C4-2B (cell line): ENCODE results near the gene KLC1.

Source experiments
- H3K27ac ChIP-seq: fragments of 450-650 bp; 2 replicates; pipeline ENCODE4 v1.5.1; 2017
- CTCF ChIP-seq: fragments of 450-650 bp; conservative IDR thresholded peaks from 2 replicates; pipeline ENCODE4 v1.5.1; 2017; ENCODE audit warnings: mild to moderate bottlenecking
- ZFX ChIP-seq: fragments of 450-650 bp; IDR thresholded peaks from 2 replicates; pipeline ENCODE4 v1.6.1; 2017

KLC1 gene

GRCh38 chr14:103671911-103672310 is 42.9 kb downstream of the KLC1 start:
- no peak overlapping the region for H3K27ac ChIP-seq
- no peak for TF ChIP-seq CTCF
- TF ChIP-seq ZFX = no peak

GRCh38 chr14:103675957-103676356 is 46.9 kb downstream of the KLC1 start:
- H3K27ac ChIP-seq = no peak overlapping the region
- TF ChIP-seq ZFX (no peak), CTCF (no peak)

GRCh38 chr14:103676881-103677675 is 48.1 kb downstream of the KLC1 start:
- no peak overlapping the region for H3K27ac ChIP-seq
- no peak for TF ChIP-seq ZFX

- TF ChIP-seq ZFX (no peak), CTCF (peak; percentile 53)
- no peak overlapping the region for H3K27ac ChIP-seq
Measured at GRCh38 chr14:103679351-103679750, 50.3 kb downstream of the KLC1 start.

- TF ChIP-seq ZFX (no peak), CTCF (no peak)
- H3K27ac ChIP-seq = no peak overlapping the region
Measured at GRCh38 chr14:103680491-103681231, 51.6 kb downstream of the KLC1 start.

GRCh38 chr14:103683139-103683538 is 54.1 kb downstream of the KLC1 start:
- TF ChIP-seq ZFX (no peak), CTCF (no peak)

GRCh38 chr14:103684471-103684870 is 55.5 kb downstream of the KLC1 start:
- TF ChIP-seq CTCF (no peak), ZFX (no peak)

More at GRCh38 chr14:103683139-103683538, 54.1 kb downstream of the KLC1 start:
- H3K27ac ChIP-seq = no peak overlapping the region

More at GRCh38 chr14:103684471-103684870, 55.5 kb downstream of the KLC1 start:
- H3K27ac ChIP-seq = no peak overlapping the region
